Measurements from ENCODE around the gene ELL3.
"Not testable (repeated sequence)": the region's sequence is repeated elsewhere in the genome, so short reads cannot be mapped to it uniquely, and the experiment has no call there.

ELL3 gene, protein sequence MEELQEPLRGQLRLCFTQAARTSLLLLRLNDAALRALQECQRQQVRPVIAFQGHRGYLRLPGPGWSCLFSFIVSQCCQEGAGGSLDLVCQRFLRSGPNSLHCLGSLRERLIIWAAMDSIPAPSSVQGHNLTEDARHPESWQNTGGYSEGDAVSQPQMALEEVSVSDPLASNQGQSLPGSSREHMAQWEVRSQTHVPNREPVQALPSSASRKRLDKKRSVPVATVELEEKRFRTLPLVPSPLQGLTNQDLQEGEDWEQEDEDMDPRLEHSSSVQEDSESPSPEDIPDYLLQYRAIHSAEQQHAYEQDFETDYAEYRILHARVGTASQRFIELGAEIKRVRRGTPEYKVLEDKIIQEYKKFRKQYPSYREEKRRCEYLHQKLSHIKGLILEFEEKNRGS

DNA sequence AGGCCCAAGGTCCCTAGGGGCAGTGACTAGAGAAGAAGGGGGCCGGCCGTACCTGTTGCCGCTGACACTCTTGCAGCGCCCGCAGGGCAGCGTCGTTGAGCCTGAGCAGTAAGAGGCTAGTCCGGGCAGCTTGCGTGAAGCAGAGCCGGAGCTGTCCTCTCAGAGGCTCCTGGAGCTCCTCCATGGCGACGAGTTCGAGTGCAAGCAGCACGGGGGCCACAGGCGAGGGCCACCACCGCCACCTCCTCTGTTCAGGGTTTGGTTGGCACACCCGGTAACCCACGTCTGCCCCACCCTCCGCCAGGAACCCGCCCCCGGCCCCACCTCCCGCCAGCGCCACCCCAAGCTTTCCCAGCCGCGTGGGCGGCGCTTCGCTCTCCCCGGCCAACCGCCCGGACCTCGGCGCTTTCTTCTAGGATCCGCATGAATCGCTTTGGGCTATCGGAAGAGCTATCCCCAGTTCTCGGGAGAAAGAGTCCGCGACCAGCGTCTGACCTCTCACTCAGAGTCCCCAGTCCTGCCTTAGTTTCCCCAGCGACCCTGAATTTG, at the start of gene ELL3:
Gene ELL3, minus strand, starts transcription at position 249 of the 549 bp plus-strand sequence. Its CDS starts 65 bp downstream, at position 184.
- DNase-seq (ENCODE audit: low read depth): peak; percentile 65

DNA sequence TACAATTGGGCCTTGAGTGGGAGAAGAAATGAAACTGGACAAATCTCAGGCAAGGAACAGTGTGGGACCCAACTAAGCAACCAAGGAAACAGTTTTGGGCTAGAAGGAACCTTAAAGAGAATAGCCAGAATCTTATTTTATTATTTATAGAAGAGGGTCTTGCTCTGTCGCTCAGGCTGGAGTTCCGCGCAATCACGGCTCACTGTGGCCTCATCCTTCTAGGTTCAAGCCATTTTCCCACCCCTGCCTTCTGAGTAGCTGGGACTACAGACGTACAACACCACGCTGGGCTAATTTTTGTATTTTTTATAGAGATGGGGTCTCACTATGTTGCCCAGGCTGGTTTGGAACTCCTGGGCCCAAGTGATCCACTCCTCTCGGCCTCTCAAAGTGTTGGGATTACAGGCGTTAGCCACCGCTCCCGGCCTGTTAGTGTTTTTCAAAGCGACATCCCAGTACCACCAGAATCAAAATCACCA, 49.3 kb upstream of the ELL3 start:
- no peak for DNase-seq (ENCODE audit: low read depth)

DNA sequence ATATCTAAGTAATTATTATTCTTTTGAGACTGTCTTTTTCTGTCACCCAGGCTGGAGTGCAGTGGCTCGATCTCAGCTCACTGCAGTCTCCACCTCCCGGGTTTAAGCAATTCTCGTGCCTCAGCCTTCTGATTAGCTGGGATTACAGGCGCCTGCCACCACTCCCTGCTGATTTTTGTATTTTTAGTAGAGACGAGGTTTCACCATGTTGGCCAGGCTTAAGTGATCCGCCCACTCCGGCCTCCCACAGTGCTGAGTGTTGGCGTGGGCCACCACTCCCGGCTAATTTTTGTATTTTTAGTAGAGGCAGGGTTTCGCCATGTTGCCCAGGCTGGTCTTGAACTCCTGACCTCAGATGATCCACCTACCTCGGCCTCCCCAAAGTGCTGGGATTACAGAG, 48.5 kb upstream of the ELL3 start:
- DNase-seq (ENCODE audit: low read depth): not testable (repeated sequence)

DNA sequence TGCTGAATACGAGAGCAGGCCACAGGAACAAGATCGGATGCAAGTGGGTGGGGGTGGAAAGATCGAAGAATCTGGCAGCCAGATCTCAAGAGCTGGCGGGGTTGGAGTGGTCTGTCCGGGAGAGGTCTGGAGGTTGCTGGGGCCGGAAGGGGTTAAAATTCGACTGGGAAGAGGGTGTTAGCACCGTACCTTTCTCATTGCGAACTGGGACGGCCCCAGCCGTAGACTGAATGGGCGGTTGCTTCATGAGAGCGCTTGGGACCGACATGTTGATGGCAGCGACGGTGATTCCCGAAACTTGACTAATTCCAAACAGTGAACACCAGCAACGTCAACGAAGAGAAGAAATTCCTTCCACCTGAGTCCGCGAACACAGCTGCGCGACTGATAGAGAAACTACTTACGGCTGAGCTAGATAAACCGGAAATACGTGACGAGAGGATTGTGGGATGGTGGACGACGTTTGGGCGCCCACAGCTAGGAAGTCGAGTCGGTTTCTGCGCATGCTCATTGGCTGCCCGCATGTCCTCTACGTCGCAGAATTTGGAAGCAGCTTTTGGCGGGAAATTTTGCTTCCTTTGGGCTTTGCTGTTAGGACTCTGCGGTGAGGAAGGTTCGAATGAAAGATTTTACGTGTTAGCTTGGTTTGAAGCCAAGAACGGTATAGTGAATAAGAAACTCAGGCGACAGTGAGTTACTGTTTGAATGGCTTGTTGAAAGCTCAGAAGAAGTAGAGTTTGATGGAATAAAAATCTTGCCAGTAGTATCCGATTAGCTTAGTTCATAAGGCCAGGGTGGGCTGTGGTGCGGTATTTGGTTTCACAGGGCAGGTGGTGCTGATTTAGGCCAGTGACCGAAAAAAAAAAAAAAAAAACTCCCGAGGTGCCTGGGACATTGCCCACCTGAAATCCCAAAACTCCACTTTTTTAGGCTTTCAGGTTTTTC, 47.8 kb upstream of the ELL3 start, which contains the start of gene MFAP1:
Gene MFAP1, minus strand, starts transcription at position 389 of the 945 bp plus-strand sequence. Its CDS starts 121 bp downstream, at position 268.
- peak; percentile 97 for DNase-seq (ENCODE audit: low read depth)

DNA sequence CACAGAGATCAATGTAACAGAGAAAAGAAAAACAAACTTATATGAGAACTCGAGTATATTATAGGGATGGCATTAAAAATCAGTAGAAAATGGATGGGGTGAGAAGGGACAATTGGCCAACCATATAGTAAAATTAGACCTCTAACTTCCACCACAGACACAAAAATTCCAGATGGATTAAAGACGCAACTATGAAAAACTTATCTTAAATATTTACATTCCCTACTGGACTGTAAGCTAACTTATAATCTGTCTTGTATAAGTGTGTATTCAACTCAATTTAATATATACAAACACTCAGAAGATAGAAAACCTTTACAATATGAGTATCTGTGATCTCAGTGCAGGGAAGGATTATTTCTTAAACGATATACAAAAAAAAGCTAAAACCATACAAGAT, 44.7 kb upstream of the ELL3 start:
- no peak for DNase-seq (ENCODE audit: low read depth)

DNA sequence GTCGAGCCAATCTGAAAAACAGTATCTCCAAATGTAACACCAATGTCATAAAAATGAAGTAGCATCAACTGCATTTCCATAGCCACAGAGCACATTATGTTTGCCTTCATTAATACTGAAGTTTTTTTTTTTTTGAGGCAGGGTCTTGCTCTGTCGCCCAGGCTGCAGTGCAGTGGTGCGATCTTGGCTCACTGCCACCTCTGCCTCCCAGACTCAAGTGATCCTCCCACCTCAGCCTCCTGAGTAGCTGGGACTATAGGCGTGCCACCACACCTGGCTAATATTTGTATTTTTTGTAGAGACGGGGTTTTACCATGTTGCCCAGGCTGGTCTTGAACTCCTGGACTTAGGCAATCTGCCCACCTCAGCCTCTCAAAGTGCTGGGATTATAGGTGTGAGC, 38.3 kb upstream of the ELL3 start:
- DNase-seq (ENCODE audit: low read depth): not testable (repeated sequence)

DNA sequence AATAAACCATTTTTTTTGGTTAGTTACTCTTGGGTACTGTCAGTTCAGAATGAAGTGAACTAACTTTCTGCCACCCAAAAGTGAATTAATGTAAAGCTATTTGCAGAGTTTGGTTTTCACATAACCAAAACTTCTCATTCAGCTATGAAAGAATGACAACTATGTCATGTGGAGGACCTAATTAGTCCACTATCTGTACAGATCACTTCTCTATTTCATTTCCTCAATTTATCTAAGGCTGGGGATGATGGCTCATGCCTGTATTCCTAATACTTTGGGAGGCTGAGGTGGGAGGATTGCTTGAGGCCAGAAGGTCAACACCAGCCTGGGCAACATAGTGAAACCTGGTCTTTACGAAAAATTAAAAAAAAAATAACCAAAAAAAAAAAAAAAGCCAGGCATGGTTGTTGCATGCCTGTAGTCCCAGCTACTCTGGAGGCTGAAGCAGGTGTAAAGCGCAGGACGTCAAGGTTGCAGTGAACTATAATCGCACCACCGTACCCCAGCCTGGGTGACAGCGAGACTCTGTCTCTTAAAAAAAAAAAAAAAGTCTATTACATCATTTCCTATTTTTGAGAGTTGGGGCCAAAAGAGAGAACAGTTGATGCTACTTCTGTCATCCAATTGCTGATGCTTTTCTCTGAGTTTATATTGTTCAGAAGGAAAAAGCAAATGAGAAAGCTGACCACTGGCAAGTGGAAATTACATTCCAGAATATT, 32.4 kb upstream of the ELL3 start:
- no peak for DNase-seq (ENCODE audit: low read depth)

DNA sequence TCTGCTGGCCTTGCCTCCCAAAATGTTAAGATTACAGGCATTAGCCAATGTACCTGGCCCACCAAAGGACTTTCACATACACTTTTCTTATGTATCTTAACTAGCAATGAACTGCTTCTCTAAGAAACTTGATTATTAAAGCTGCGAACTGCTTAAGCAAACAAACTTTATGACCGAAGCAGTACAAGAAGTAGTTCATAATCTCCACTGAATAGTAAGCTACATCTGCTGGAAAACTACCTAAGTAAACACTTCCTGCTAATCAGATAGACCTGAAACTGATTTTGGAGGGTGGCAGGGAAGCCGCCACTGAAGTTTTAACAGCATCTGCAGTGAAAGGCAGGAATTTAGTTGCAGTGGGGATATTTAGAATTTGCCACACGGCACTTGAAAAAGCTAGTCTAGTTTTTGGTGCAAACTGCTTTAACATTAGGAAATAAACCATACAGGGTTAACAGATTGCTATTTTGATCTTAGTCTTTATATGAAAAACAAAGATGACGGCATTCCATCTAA, 31.7 kb upstream of the ELL3 start:
- DNase-seq (ENCODE audit: low read depth): no peak

DNA sequence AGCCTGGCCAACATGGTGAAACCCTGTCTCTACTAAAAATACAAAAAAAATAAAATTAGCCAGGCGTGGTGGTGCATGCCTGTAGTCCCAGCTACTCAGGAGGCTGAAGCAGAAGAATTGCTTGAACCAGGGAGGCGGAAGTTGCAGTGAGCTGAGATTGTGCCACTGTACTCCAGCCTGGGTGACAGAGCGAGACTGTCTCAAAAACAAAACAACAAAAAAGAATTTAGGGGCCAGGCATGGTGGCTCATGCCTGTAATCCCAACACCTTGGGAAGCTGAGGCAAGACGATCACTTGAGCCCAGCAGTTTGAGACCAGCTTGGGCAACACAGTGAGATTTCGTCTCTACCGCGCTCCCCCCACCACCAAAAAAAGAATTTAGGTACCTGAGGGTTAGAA, 25.9 kb upstream of the ELL3 start:
- not testable (repeated sequence) for DNase-seq (ENCODE audit: low read depth)

DNA sequence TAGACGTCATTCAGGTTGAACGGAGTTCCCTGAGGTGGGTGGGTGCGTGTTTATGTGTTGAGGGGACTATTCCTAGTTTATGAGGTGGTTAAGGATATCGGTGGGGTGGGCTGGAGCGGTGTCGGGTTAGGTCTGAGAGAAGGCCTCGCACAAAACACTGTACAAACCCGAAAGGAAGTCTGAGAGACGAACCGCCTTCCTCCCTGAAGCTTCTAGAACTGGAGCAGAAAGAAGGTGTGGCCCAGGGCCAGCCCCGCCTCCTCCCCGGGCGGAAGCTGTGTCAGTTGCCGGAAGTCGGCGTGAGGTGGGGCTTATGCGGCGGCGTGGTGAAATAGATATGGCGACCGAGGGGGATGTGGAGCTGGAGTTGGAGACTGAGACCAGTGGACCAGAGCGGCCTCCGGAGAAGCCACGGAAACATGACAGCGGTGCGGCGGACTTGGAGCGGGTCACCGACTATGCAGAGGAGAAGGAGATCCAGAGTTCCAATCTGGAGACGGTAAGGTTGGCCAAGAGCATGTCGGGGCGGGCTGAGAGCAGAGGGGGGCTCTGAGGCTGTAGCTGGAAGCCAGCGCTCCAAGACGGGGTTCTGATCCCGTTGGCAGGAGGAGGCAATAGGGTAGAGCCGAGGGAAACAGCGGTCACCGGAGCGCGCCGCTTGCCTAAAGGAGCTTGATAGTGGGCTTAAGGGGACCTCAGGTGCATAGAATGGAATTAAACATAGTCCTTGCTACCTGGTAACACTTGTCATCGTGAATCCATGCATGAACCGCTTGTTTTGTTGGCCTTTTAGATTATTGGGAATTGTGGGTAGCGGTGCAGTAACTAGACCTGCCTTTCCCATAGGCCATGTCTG, 23.7 kb upstream of the ELL3 start, which contains the start of gene HYPK:
Gene HYPK, plus strand, starts transcription at position 314 of the 856 bp plus-strand sequence. Its CDS starts 24 bp downstream, at position 338.
- no peak for DNase-seq (ENCODE audit: low read depth)

DNA sequence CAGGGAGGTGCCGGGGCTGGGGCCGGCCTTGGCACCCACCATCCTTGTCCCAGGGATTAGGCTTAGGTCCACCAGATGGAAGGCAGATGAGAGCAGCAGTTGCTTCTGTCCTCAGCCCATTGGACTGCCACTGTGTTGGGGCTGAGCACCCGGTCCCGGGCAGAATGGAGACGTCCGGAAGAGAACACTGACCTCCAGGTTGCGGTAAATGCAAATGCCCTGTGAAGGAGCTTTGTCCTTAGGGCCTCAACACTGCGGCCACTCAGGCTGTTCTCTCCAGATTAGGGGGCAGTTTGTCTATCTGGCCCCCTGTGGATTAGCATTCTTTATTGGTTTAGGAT, 23.1 kb upstream of the ELL3 start, which contains the start of gene SERINC4:
Gene SERINC4, minus strand, starts transcription at position 276 of the 341 bp plus-strand sequence. Its CDS starts 234 bp downstream, at position 42.
- no peak for DNase-seq (ENCODE audit: low read depth)

DNA sequence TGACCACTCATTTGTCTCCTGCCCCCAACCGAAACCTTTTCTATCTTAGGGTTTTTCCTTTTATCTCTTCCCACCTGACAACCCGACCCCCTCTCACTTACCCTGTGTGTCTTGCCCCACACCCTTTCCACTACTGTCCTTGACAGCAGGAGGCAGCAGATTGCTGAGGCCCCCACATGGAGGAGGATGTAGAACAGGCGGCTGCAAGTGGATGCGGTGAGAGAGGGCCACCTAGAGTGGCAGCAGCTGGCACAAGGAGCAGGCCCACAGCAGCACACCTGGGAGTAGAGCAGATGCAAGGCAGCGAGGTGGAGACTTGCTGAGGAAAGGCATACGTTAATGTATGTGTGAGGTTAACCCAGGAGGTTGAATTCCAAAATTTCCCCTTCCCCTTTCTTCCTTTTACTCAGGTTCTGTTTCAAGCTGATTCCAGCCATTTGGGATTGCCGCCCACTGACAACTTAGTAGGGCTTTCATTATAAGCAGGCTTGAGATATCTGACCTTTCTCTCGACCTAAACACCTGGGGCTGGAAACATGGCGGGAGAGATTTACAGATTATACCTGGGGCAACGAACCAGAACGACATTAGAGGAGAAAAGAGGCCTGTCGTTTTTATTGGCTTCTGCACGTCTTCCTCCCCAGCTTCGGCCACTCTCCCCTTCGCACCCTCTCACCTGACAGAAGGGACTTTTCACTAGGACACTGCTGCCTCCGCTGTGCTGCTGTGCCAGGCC, 22.6 kb upstream of the ELL3 start:
- no peak for DNase-seq (ENCODE audit: low read depth)

DNA sequence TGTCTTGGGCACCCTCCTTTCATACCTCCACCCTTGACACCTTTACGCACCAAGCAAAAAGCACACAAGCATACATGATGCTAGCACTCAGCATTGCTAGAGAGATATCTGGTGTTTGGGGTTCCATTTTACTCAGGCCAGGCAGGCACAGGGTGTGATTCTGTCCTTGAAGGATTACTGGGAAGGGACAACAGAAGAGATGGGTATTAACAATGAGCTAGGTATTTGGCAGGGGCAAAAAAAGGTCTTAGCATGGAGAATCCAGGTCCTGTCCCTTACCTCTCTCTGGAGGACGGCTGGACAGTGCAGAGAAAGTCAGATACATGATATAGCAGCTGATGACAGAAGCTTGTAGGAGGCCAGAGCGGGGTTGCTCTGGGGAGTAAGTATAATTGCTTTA, 19.8 kb upstream of the ELL3 start:
- no peak for DNase-seq (ENCODE audit: low read depth)

DNA sequence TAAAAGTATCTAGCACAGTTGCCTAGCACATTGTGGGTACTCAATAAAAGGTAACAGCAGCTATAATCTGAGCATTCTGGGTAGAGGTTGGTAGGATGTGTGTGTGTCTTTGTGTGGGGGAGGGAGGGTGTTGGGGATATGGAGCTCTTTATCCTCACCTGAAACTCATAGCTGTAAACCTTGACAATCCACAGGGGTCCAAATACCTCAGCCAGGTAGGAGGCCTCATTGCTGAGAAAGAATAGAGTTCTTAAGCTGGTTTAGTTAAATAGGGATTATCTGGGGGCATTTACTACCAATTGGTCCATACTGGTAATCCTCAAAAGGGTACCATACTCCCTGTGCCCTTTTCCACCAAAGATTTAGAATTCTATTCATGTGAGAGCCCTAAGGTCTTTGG, 19.2 kb upstream of the ELL3 start:
- DNase-seq (ENCODE audit: low read depth): no peak

DNA sequence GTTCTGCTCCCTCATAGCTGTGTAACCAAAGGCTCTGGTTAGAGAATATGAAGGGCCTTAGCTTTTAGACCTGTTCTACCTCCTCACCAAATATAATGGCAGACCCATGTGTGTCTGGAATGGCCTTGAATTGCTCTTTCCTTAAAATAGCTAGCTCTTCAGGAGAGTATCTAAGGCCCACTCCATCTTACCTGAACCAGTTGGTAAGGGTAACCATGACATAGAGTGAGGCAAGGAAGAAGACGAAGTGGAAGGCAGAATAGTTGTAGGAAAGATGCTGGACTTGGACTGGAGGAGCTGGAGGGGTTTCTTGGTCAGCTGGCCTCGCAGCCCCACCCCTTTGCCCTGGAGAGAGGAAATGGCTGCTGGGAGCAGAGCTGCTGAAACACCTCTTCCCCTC, 18.4 kb upstream of the ELL3 start:
- DNase-seq (ENCODE audit: low read depth): no peak

DNA sequence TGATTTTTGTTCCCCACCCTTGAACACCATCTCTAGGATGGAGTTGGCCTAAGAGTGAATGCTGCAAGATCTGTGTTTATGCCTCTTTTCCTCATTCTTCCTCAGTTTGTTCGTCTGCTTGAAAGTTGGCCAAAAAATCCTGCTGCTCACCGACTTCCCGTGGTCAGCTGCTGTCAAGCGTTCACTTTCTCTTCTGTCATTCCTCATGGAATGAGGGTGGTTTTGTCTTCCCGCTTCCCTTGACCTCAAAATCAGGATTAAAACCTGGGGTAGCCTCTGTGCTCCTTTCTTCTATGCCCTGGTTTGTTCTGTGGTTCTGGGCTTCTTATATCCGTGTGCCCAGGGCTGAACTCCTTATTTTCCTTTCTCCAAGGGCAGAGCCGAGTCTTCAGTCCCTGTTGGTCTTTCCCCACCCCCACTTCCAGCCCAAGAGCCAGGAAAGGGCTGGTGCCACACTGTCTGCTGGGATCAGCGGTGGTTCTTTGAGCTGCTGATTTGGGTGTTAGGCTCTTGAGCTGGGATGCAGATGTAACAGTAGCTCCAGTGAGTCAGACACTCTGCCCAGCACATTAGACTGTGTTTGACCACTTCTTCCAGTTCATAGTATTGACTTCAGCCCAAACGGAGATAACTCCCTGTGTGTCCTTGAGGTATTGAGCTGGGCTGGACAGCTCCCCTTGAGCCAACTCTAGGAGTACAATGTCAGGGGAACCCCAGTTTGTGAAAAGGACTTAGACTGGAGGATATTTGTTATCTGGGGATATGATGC, 17.7 kb upstream of the ELL3 start:
- DNase-seq (ENCODE audit: low read depth): no peak

DNA sequence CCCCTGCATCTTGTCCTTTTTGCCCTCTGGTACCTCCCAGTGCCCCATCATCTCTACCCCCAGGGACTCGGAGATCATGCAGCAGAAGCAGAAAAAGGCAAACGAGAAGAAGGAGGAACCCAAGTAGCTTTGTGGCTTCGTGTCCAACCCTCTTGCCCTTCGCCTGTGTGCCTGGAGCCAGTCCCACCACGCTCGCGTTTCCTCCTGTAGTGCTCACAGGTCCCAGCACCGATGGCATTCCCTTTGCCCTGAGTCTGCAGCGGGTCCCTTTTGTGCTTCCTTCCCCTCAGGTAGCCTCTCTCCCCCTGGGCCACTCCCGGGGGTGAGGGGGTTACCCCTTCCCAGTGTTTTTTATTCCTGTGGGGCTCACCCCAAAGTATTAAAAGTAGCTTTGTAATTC, 16.9 kb upstream of the ELL3 start:
- DNase-seq (ENCODE audit: low read depth): no peak

DNA sequence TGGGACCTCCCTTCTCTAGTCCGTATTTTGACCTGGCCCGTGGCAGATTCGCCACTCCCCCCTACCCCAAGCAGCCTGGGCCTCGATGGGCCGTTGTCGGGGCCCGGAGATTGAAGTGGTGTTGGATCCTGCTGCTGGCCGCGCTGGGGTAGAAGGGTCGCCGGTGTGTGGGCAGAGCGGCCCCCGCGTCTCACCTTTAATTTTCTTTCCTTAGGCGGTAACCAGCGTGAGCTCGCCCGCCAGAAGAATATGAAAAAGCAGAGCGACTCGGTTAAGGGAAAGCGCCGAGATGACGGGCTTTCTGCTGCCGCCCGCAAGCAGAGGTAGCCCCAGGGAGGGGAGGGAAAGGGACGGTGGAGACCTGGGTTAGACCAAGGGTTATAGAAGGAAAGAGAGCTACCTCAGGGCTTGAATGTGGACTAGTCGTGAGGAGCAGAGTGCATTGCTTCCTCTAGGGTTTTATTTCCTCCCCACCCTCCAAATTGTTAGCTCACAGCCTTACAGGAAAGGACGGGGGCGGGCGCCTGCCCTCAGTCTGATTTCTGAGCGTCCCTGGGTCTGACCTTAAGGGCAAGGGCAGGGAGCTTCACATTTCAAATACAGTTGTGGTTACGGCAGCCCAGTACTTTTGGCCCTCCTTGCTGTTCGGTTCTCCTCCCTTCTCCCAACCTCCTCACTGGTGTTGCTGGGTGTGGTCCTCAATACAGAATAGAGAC, 16.2 kb upstream of the ELL3 start:
- DNase-seq (ENCODE audit: low read depth): no peak
